GM19455 (cell line): Measurements from ENCODE around the gene BAG2.

Source experiments
- ATAC-seq: cut with Tn5 transposase; IDR thresholded peaks from one replicate; pipeline ENCODE4 v1.9.1; 2021; ENCODE audit not compliant: unreplicated experiment

Gene BAG2

DNA sequence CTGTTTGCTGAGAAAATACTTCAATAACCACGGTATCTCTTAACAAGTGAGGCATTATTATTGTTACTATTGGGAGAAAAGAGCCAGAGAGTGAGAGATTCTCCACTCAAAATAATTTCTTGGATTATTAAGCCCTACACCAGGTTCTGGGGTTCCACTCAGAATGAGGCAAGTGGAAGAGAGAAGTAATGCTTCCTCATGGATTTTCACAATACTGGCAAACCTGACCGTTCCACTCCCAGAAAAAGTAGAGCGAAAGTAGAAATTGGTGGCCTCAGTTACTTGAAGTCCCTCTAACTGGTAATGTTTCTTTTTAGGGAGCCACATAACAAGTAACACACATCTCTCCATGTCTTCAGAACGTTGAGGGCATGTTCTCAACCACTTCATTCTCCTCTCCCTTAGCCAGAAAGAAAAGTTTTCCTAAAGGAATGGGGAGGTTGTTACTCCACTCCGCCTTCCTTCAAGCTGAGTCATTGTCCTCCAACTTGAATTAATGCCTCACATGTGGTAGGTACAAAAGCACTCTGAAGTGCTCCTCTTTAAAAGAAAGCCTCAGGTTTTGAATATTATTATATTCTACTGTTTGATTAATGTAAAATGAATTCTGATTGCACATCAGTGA, 1.9 kb downstream of the BAG2 start:
- ATAC-seq: no peak

DNA sequence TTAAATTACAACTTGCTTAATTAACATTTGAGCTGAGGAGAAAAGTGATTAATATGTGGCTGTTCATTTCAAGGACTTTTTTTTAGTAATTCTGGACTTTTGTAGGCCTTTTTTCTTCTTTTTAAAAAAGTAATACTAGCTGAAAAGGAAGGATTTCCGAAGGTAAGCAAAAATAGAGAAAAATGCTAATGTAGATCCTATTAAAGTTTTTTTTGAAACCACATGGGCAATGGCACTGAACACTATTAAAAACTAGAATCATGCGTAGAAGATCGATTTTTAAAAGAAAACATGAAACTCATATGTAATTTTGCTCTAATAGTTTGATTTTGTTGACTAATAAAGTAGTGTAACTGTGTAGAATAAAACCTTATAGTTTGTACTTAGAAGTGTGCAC, 2.4 kb downstream of the BAG2 start:
- no peak for ATAC-seq

DNA sequence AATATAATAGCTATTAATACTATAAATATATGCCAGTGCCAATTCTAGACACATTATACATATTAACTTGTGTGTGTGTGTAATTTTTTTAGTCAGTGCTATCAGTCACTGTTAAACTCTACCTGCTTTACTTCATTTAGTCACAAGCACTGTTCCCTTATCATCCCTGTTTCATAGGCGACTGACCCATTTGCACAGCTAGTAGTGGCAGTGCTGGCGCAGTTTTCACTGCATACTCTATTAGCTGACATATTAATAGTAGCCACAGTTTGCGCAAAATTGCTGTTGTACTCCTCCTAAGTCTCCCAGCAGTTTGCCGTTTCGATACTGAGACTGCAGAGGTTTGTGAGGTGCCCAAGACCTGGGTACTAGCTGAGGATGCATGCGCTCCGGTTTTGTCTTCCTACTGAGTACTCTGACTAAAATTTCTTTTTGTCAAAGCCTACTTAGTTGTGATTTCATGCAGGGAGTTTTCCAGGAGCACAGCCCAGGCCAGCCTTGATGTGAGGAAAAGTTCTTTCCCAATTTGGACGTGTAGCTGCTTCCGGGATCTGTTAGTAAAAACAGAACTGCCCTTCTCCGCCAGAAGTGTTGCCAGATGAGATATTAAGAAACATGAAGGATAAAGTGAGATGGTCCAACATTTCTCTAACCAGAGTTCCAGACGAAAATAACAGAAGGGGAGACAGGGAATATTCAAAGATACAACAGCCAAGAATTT, 5.6 kb downstream of the BAG2 start:
- no peak for ATAC-seq

- ATAC-seq: no peak
Measured at GRCh38 chr6:57180596-57180995, 8.5 kb downstream of the BAG2 start.

DNA sequence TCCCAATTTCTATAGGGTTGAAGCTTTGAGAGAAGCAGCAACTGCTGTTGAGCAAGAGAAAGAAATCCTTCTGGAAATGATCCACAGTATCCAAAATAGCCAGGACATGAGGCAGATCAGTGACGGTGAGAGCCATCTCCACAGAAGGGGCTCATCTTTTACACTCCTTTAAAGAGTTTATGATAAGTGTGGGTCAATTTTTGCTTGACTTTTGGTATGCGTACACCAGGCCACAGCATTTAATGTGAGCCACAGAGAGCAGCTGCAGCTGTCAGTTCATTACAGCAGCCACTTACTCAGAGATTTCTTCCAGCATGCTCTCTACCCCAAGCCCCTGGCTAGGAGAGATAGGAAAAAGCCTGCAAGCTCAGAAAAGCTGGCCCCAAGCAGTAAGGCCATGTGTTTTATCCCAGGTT, 9.9 kb downstream of the BAG2 start:
- no peak for ATAC-seq

DNA sequence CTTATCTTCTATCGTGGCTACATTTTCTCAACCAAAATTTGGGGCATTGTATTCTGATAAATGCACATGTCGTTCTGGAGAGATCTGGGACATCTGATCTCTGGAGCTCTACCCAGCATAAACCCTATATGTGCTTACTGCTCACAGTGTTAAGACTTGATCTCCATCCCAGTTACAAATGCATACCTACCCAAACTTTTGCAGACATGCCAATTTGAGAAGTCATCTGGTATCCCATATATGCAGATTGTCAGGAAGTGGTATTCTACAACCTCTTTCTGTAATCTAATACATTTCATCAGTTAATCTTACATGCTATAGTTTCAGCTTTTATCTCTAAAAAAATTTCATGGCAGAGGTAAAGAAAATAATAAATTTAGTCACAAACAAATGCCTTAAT, 11.2 kb downstream of the BAG2 start:
- no peak for ATAC-seq

DNA sequence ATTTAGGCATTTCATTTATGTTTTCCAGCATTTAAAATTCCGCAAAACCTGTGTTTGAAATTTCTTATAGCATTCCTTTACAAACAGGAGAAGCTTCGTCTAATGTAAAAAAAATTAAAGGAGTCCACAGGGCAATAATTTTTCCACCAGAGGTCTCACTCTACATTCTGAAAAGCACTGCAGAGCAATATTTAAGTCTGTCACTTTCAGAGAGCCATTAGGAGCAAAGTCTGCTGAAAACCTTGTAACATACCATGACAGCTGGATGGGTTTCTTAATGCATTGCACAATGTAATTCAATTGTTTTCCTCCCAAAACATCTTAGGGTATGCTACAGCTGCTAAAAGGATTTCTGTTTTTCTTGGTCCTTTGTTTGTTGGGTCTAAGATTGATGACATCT, 18.0 kb downstream of the BAG2 start:
- no peak for ATAC-seq

- ATAC-seq: no peak
Measured at GRCh38 chr6:57193177-57193576, 21.1 kb downstream of the BAG2 start.

DNA sequence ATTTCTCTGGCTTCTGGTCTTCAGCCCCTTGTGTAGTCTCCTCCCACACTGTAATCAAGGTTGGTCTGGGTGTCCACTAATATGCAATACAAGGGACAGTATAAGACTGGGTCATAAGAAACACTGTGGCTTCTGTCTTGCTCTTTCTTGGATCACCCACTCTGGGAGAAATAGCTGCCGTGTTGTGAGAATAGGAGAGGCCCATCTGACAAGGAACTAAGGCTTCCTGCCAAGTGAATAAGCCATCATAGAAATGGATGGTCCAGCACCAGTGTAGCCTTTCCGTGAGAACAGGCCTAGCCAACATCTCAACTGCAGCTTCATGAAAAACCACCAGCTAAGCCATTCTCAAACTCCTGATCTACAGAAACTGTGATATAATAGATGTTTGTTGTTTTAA, 23.3 kb downstream of the BAG2 start:
- no peak for ATAC-seq

- no peak for ATAC-seq
Measured at GRCh38 chr6:57198926-57199636, 27.0 kb downstream of the BAG2 start.

DNA sequence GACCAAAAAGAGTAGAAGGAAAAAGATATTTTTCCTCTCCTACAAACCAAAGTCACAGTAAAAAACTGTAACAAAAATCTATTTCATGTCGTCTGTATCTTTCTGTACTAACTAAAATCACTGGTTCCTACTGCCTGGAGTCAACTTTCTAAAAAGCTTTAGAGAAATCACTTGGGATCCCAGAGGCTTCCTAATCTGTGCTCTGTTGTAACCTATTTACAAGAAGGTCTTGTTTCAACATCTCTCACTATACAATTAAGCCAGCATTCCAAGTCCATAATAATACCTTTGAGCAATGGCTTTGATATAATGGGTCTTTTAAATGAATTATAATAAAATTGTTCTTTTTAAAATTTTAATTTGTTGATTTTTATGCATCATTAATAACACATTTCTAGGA, 29.6 kb downstream of the BAG2 start:
- no peak for ATAC-seq

GRCh38 chr6:57205550-57206328, 33.6 kb downstream of the BAG2 start:
- ATAC-seq: no peak

DNA sequence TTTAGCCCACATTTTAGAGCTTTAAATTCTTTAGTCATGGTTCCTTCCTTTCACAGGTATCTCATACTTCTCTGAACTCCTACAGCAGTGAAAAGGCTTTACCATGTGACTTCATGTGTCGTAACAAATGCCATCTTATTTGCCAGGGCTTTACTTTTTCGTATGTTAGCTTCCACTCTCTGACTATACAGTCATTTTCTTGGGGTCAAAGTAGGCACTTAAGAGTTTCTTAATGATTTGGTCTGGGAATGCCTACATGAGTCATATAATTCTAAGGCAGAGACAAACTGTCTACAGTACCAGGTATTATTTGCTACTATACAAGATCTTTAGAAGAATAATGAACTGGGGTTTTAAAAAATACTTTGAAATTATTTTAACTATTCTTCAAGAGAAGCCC, 35.0 kb downstream of the BAG2 start:
- no peak for ATAC-seq

- ATAC-seq: no peak
Measured at GRCh38 chr6:57207872-57208271, 35.7 kb downstream of the BAG2 start.

GRCh38 chr6:57209030-57209429, 36.9 kb downstream of the BAG2 start:
- ATAC-seq: no peak

GRCh38 chr6:57210060-57210459, 37.9 kb downstream of the BAG2 start:
- no peak for ATAC-seq

GRCh38 chr6:57215260-57215659, 43.1 kb downstream of the BAG2 start:
- no peak for ATAC-seq

DNA sequence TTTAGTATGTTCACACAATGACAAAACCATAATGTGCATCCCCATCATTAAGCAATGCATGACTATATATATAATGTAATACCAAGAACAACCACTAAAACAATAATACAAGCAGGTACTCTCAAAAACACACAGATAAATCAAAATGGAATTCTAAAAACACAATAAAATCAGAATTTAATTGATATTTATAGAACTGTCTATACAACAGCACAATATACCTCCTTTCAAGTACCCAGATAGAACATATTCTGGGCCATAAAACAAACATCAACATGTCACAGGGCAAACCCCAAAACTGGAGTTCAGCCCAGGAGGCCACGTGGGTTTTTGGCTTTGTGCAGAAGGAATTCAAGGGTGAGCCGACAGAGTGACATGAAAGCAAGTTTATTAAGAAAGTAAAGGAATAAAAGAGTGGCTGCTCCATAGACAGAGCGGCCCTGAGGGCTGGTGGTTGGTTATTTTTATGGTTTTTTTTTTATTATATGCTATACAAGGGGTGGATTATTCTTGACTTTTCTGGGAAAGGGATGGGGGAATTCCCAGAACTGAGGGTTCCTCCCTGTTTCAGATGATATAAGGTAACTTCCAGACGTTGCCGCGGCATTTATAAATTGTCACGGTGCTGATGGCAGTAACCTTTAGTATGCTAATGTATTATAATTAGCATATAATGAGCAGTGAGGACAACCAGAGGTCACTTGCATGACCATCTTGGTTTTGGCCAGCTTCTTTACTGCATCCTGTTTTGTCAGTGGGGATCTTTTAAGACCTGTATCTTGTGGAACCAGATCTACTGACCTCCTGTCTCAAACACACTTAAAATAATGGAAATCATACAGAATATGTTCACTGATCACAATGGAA, 44.3 kb downstream of the BAG2 start:
- no peak for ATAC-seq

GRCh38 chr6:57217270-57217669, 45.1 kb downstream of the BAG2 start:
- ATAC-seq: no peak

- ATAC-seq: no peak
Measured at GRCh38 chr6:57220083-57220703, 48.1 kb downstream of the BAG2 start.
